ENCODE measurements around the gene PTPRZ1. TPM values are rescaled to one million over a fixed set of nuclear protein-coding genes. Genes with fewer than 3 reads are reported as not detected.

The PTPRZ1 gene
- total RNA-seq, 2 experiments from 2014 or later = not detected

- ATAC-seq = no peak
- no peaks in the 10 kb centered on the region for H3K9me3 Mint-ChIP-seq
- no peak overlapping the region for H3K27ac Mint-ChIP-seq
- intact Hi-C loops (cut with micrococcal nuclease) = no loop called here
- no peaks in the 10 kb centered on the region for H3K27me3 Mint-ChIP-seq
- no peak for DNase-seq
- H3K4me3 Mint-ChIP-seq = no peak overlapping the region
- TF ChIP-seq CTCF (IDR thresholded peaks at IDR 0.05) = no peak
- POLR2A ChIA-PET = no interaction called here
- no peaks in the 10 kb centered on the region for H3K36me3 Mint-ChIP-seq (ENCODE audit: low read depth)
- H3K4me1 Mint-ChIP-seq (ENCODE audit: low read depth) = no peaks in the 10 kb centered on the region
- CTCF ChIA-PET = no interaction called here
Observed at GRCh38 chr7:121957626-121958025, 84.7 kb downstream of the PTPRZ1 start.

GRCh38 chr7:121960678-121961077 is 87.7 kb downstream of the PTPRZ1 start:
- Mint-ChIP-seq H3K27me3 (no peaks in the 10 kb centered on the region), H3K4me3 (no peak overlapping the region), H3K27ac (no peak overlapping the region), H3K4me1 (ENCODE audit: low read depth) (no peaks in the 10 kb centered on the region), H3K36me3 (ENCODE audit: low read depth) (no peaks in the 10 kb centered on the region), H3K9me3 (no peaks in the 10 kb centered on the region)
- DNase-seq = no peak
- POLR2A ChIA-PET = no interaction called here
- intact Hi-C loops (cut with micrococcal nuclease) = no loop called here
- ATAC-seq = no peak
- CTCF ChIA-PET = no interaction called here
- TF ChIP-seq CTCF (IDR thresholded peaks at IDR 0.05) = no peak

- no peak for TF ChIP-seq CTCF (IDR thresholded peaks at IDR 0.05)
- POLR2A ChIA-PET = no interaction called here
- DNase-seq = no peak
- H3K36me3 Mint-ChIP-seq (ENCODE audit: low read depth) = no peaks in the 10 kb centered on the region
- H3K27ac Mint-ChIP-seq = no peak overlapping the region
- no peaks in the 10 kb centered on the region for H3K9me3 Mint-ChIP-seq
- CTCF ChIA-PET = no interaction called here
- H3K27me3 Mint-ChIP-seq = no peaks in the 10 kb centered on the region
- intact Hi-C loops (cut with micrococcal nuclease) = no loop called here
- no peaks in the 10 kb centered on the region for H3K4me1 Mint-ChIP-seq (ENCODE audit: low read depth)
- H3K4me3 Mint-ChIP-seq = no peak overlapping the region
- ATAC-seq = no peak
Observed at GRCh38 chr7:121961089-121961867, 88.3 kb downstream of the PTPRZ1 start.

- no peak overlapping the region for H3K27ac Mint-ChIP-seq
- H3K36me3 Mint-ChIP-seq (ENCODE audit: low read depth) = no peaks in the 10 kb centered on the region
- POLR2A ChIA-PET = no interaction called here
- no peaks in the 10 kb centered on the region for H3K4me1 Mint-ChIP-seq (ENCODE audit: low read depth)
- H3K27me3 Mint-ChIP-seq = no peaks in the 10 kb centered on the region
- no peak for DNase-seq
- ATAC-seq = no peak
- CTCF ChIA-PET = no interaction called here
- H3K4me3 Mint-ChIP-seq = no peak overlapping the region
- intact Hi-C loops (cut with micrococcal nuclease) = no loop called here
- peaks cover 2% of the 10 kb centered on the region for H3K9me3 Mint-ChIP-seq
- TF ChIP-seq CTCF (IDR thresholded peaks at IDR 0.05) = no peak
Observed at GRCh38 chr7:121966276-121966934, 93.4 kb downstream of the PTPRZ1 start.

GRCh38 chr7:121966935-121967332 is 94.0 kb downstream of the PTPRZ1 start:
- CTCF ChIA-PET = no interaction called here
- H3K4me3 Mint-ChIP-seq = no peak overlapping the region
- POLR2A ChIA-PET = no interaction called here
- no peaks in the 10 kb centered on the region for H3K36me3 Mint-ChIP-seq (ENCODE audit: low read depth)
- intact Hi-C loops (cut with micrococcal nuclease) = no loop called here
- DNase-seq = no peak
- TF ChIP-seq CTCF (IDR thresholded peaks at IDR 0.05) = no peak
- no peaks in the 10 kb centered on the region for H3K27me3 Mint-ChIP-seq
- H3K4me1 Mint-ChIP-seq (ENCODE audit: low read depth) = no peaks in the 10 kb centered on the region
- H3K27ac Mint-ChIP-seq = no peak overlapping the region
- ATAC-seq = no peak
- peaks cover 2% of the 10 kb centered on the region for H3K9me3 Mint-ChIP-seq

All from activated CD8-positive, alpha-beta T cell treated with anti-CD3 and anti-CD28 coated beads for 36 hours (primary cell).